Ovary (tissue), 3 donors: ENCODE measurements around the gene CLDN4.

Experiments
- CTCF ChIP-seq, 3 donors: fragments of 450-650 bp in 2 of 3; fragments of 200-600 bp in 1 of 3; IDR thresholded peaks; one replicate each; pipeline versions ENCODE4 v1.5.1 to v1.8.0; 2016 to 2022; ENCODE audit warnings: antibody characterized with exemption in 3 of 3, mild to moderate bottlenecking in 1 of 3
- EP300 ChIP-seq: sonication (generic); formaldehyde crosslinking; IDR thresholded peaks from one replicate; pipeline ENCODE4 v1.6.1; 2017; ENCODE audit warnings: antibody characterized with exemption
- POLR2A ChIP-seq: fragments of 450-650 bp; IDR thresholded peaks from one replicate; pipeline ENCODE4 v1.6.1; 2017; ENCODE audit warnings: antibody characterized with exemption, mild to moderate bottlenecking, moderate library complexity
- donor health status: DM: no; HTN: no; CAD: no.

GRCh38 chr7:73876973-73877372, 46.2 kb downstream of the CLDN4 start:
- TF ChIP-seq CTCF (IDR thresholded peaks at IDR 0.05) (no peak), POLR2A (no peak), EP300 (no peak)
